Tracheal epithelial cell (primary cell): ENCODE data around the gene RLIM. TPM values are rescaled to one million over a fixed set of nuclear protein-coding genes. Genes with fewer than 3 reads are reported as not detected.

Experiments
- total RNA-seq: library from RNA; depleted of rRNA; stranded (reverse); fragments of >200 nt; gene quantifications from 2 replicates; pipeline ENCODE4 v1.2.1, GENCODE V29; 2014

The RLIM gene
- 46.0 and 49.2 TPM in 2 replicates for total RNA-seq

GRCh38 chrX:74614093-74614909, at the start of gene RLIM:
Gene RLIM, minus strand, starts transcription at chrX:74614624. Its CDS starts 18,647 bp downstream, at chrX:74595977.

Other genes starting within 250 kb of the RLIM start
- 2.1 and 3.6 TPM in 2 replicates for gene SLC16A2, start 193.1 kb downstream of the RLIM start, total RNA-seq